ENCODE results near the gene HDAC6. TPM values are rescaled to one million over a fixed set of nuclear protein-coding genes. Genes with fewer than 3 reads are reported as not detected.

Gene HDAC6
- 57.8 and 80.4 TPM in 2 replicates for total RNA-seq (2016; rRNA removed; fragmentation: Illumina TruSeq; extraction: Trizol)
- 16.4 and 18.7 TPM in 2 replicates for total RNA-seq (2016; cell fraction: cytosol; rRNA removed; fragmentation: Illumina TruSeq; extraction: Trizol; ENCODE audit: low read depth)
- total RNA-seq (2016; cell fraction: insoluble cytoplasmic fraction; rRNA removed; fragmentation: Illumina TruSeq; extraction: Trizol): 47.7 and 77.8 TPM in 2 replicates
- total RNA-seq (2016; cell fraction: membrane; rRNA removed; fragmentation: Illumina TruSeq; extraction: Trizol): 22.7 and 25.7 TPM in 2 replicates
- 85.5 and 102 TPM in 2 replicates for total RNA-seq (2016; cell fraction: nucleus; rRNA removed; fragmentation: Illumina TruSeq; extraction: Trizol)
- 93.6 and 113 TPM in 2 replicates for polyA plus RNA-seq (2011; rRNA removed)
- polyA plus RNA-seq (2011; cell fraction: cytosol; rRNA removed): 28.6 and 29.0 TPM in 2 replicates
- 538 and 699 TPM in 2 replicates for polyA plus RNA-seq (2011; cell fraction: nucleus; rRNA removed)
- 97.4 and 102 TPM in 2 replicates for polyA plus RNA-seq (2012)
- polyA plus RNA-seq (2016; cell fraction: cytosol; fragmentation: Illumina TruSeq; extraction: Trizol; ENCODE audit: low read depth): 8.7 and 10.0 TPM in 2 replicates
- 42.5 and 59.2 TPM in 2 replicates for polyA plus RNA-seq (2016; cell fraction: insoluble cytoplasmic fraction; fragmentation: Illumina TruSeq; extraction: Trizol; ENCODE audit: low read depth)
- 17.0 and 17.4 TPM in 2 replicates for polyA plus RNA-seq (2016; cell fraction: membrane; fragmentation: Illumina TruSeq; extraction: Trizol; ENCODE audit: low read depth)
- polyA plus RNA-seq (2016; cell fraction: nucleus; fragmentation: Illumina TruSeq; extraction: Trizol; ENCODE audit: insufficient read depth, low read depth): 255 and 257 TPM in 2 replicates
- 48.3 and 102 TPM in 2 replicates for polyA minus RNA-seq (2011; rRNA and poly(A)+ RNA removed; ENCODE audit: low replicate concordance)
- 29.5 and 40.0 TPM in 2 replicates for polyA minus RNA-seq (2011; cell fraction: cytosol; rRNA and poly(A)+ RNA removed)
- polyA minus RNA-seq (2011; cell fraction: nucleus; rRNA and poly(A)+ RNA removed): 90.8 and 96.6 TPM in 2 replicates
- percentile 60 among the genes with signal in this experiment for Bru-seq, nascent RNA
- percentile 75 among the genes with signal in this experiment for BruChase-seq, experiment 1, labeled RNA remaining after a 6-hour chase
- BruChase-seq, experiment 2, labeled RNA remaining after a 2-hour chase: percentile 66 among the genes with signal in this experiment
- long read RNA-seq, experiment 1, full-length matches to known transcripts: 5 of 17 reads
- long read RNA-seq, experiment 1, partial matches to known transcripts: 10 of 17 reads
- long read RNA-seq, experiment 1, other reads (novel, unspliced or antisense): 2 of 17 reads
- long read RNA-seq, experiment 2, full-length matches to known transcripts: 12 of 62 reads
- long read RNA-seq, experiment 2, partial matches to known transcripts: 33 of 62 reads
- long read RNA-seq, experiment 2, other reads (novel, unspliced or antisense): 17 of 62 reads

- H3K4me1 ChIP-seq (ENCODE audit: insufficient read depth, low read length): peaks cover 38% of the 10 kb centered on the region
- ChIA-PET CTCF (ENCODE audit: low intra/inter-chr PET ratio, low total read pairs) (no interaction called here), POLR2A (interaction anchor here (0.9 to 2.3 kb wide), 15 partner anchors 20 to 390 kb away, joined by 3 to 17 read pairs (median 6); partner anchors contain the start of genes OTUD5, PCSK1N, PQBP1 and SLC35A2)
- 0% methylated on average over 2 of the region's 89 CpGs for WGBS (ENCODE audit: low lambda C conversion rate)
- H3K27me3 ChIP-seq (ENCODE audit: control insufficient read depth in 1 of 2, insufficient read depth in 2 of 2, low read length in 2 of 2): no peaks in the 10 kb centered on the region; a peak in 1 of 5 replicates
- FAIRE-seq (peak; percentile 66), DNase-seq (ENCODE audit: low spot score) (peak; percentile 95), ATAC-seq (peak; percentile 91)
- BruUV-seq (replicated peaks): no TSS peak
- H3K27ac ChIP-seq (ENCODE audit: extremely low read length, insufficient read depth, low read length): peak within 1 kb of the TSS; percentile 98
- peak within 1 kb of the TSS; percentile 80 to 84 (median 81) for H3K4me3 ChIP-seq (replicated peaks in 1 of 3; ENCODE audit: insufficient read depth in 1 of 3, low read depth in 2 of 3, low read length in 3 of 3)
- no peak within 1 kb of the TSS for H2AFZ ChIP-seq (ENCODE audit: low read length)
- H3K9me3 ChIP-seq (ENCODE audit: low read length): no peaks in the 10 kb centered on the region
- peak within 1 kb of the TSS; percentile 88 for H3K9ac ChIP-seq (ENCODE audit: insufficient read depth, low read depth, low read length)
- in situ Hi-C loops (cut with HindIII; ENCODE audit: extremely low pct_ligation_motif_present, low pct_unique_long_range_greater_than_20kb): no loop called here
- intact Hi-C loops (cut with micrococcal nuclease; ENCODE audit: unreplicated experiment): no loop called here
- peaks cover 0 to 3% of the 10 kb centered on the region in 2 experiments; a peak in 2 of 5 replicates for H3K36me3 ChIP-seq (replicated peaks in 1 of 2; ENCODE audit: control insufficient read depth in 1 of 2, insufficient read depth in 2 of 2, low read length in 2 of 2)
- no peaks in the 10 kb centered on the region for H4K20me1 ChIP-seq (ENCODE audit: insufficient read depth, low read length)
- H3K4me2 ChIP-seq (ENCODE audit: low read depth, low read length): peak within 1 kb of the TSS; percentile 81
- H3K79me2 ChIP-seq (ENCODE audit: insufficient read depth, low read length): no peaks in the 10 kb centered on the region
- TF ChIP-seq PPARG (CRISPR knock-in tag; conservative IDR thresholded peaks at IDR 0.05): no peak
- no peak for TF ChIP-seq ZNF576 (CRISPR knock-in tag; IDR thresholded peaks at IDR 0.05)
- TF ChIP-seq ATF1 (CRISPR knock-in tag; IDR thresholded peaks at IDR 0.05): peak; percentile 98
- peak; percentile 27; the same call in 1 of the 2 replicates for TF ChIP-seq TAF1 (CRISPR knock-in tag; IDR thresholded peaks at IDR 0.05)
- 0 out of 2 replicates have a peak, but pooled peaks have one; percentile 48 for TF ChIP-seq HIVEP1 (CRISPR knock-in tag; IDR thresholded peaks at IDR 0.05)
- TF ChIP-seq RXRA (CRISPR knock-in tag; IDR thresholded peaks at IDR 0.05): peak; percentile 38; the same call in 1 of the 2 replicates
- TF ChIP-seq YY1 (IDR thresholded peaks at IDR 0.05; ENCODE audit: insufficient read depth, insufficient replicate concordance, low read depth, low read length): peak; percentile 6
- TF ChIP-seq ELF3 (CRISPR knock-in tag; IDR thresholded peaks at IDR 0.05): 0 out of 2 replicates have a peak, but pooled peaks have one; percentile 30
- TF ChIP-seq ZHX2 (IDR thresholded peaks at IDR 0.05; ENCODE audit: low read depth): peak; percentile 86
- TF ChIP-seq ZHX2 (CRISPR knock-in tag; IDR thresholded peaks at IDR 0.05; ENCODE audit: borderline replicate concordance): no peak
Measured at GRCh38 chrX:48801280-48802088, at the start of gene HDAC6. Gene HDAC6, plus strand, starts transcription at chrX:48802067. Its CDS starts 626 bp downstream, at chrX:48802693.

All from HepG2 (cell line).